PC-9 (cell line): ENCODE results near the gene KRTAP9-3. TPM values are rescaled to one million over a fixed set of nuclear protein-coding genes. Genes with fewer than 3 reads are reported as not detected.

Source experiments
- BruUV-seq: library from RNA; stranded (reverse); fragments of 400-500 nt; replicated peaks from 2 replicates; lab custom pipeline; 2021; lab: Mats Ljungman, UMichigan
- CTCF ChIA-PET: fragments of 300-600 bp; sonication (Branson Sonifier 250); formaldehyde crosslinking; loops from one replicate; lab custom pipeline; 2022; ENCODE audit warnings: antibody characterized with exemption; lab: Charles Lee
- POLR2A ChIA-PET: fragments of 300-600 bp; sonication (Branson Sonifier 250); formaldehyde crosslinking; loops from one replicate; lab custom pipeline; 2022; ENCODE audit warnings: antibody characterized with exemption; ENCODE audit not compliant: unreplicated experiment; lab: Charles Lee
- DNase-seq, 2 experiments: peaks; one replicate each; pipeline versions ENCODE4 v3.0.0 to v3.0.0-alpha.2; 2015 to 2022; ENCODE audit warnings: mixed read lengths in 1 of 2
- H2AFZ ChIP-seq: fragments of 200-600 bp; sonication (generic); 2 replicates; pipeline ENCODE4 v1.8.1; 2017; ENCODE audit warnings: antibody characterized with exemption
- H3F3A ChIP-seq: fragments of 200-600 bp; sonication (generic); 2 replicates; pipeline ENCODE4 v1.8.1; 2017; ENCODE audit warnings: antibody characterized with exemption, mild to moderate bottlenecking, low read depth; ENCODE audit not compliant: insufficient read depth
- H3K27ac ChIP-seq: fragments of 200-600 bp; sonication (generic); 2 replicates; pipeline ENCODE4 v1.6.1; 2016; ENCODE audit warnings: mixed run types
- H3K27me3 ChIP-seq: fragments of 200-600 bp; sonication (generic); 2 replicates; pipeline ENCODE4 v1.6.1; 2016; ENCODE audit warnings: low read depth, mixed run types; ENCODE audit not compliant: insufficient read depth
- H3K36me3 ChIP-seq: fragments of 200-600 bp; sonication (generic); 2 replicates; pipeline ENCODE4 v1.6.1; 2016; ENCODE audit warnings: low read depth, mixed run types
- H3K4me1 ChIP-seq: fragments of 200-600 bp; sonication (generic); replicated peaks from 2 replicates; pipeline ENCODE4 v1.6.1; 2016; ENCODE audit warnings: mixed run types; ENCODE audit not compliant: insufficient read depth
- H3K4me2 ChIP-seq: fragments of 200-600 bp; sonication (generic); 2 replicates; pipeline ENCODE4 v1.6.1; 2017; ENCODE audit warnings: mixed run types
- H3K4me3 ChIP-seq: fragments of 200-600 bp; sonication (generic); 2 replicates; pipeline ENCODE4 v1.6.1; 2016; ENCODE audit warnings: mixed run types
- H3K79me2 ChIP-seq: fragments of 200-600 bp; sonication (generic); 2 replicates; pipeline ENCODE4 v1.6.1; 2017; ENCODE audit warnings: low read depth, mixed run types
- H3K9me2 ChIP-seq: fragments of 200-600 bp; sonication (generic); 2 replicates; pipeline ENCODE4 v1.8.1; 2017; ENCODE audit warnings: mild to moderate bottlenecking; ENCODE audit not compliant: insufficient read depth
- H3K9me3 ChIP-seq: fragments of 200-600 bp; sonication (generic); 2 replicates; pipeline ENCODE4 v1.8.1; 2016; ENCODE audit warnings: low read depth; ENCODE audit not compliant: insufficient read depth
- H4K20me1 ChIP-seq: fragments of 200-600 bp; sonication (generic); 2 replicates; pipeline ENCODE4 v1.8.1; 2017; ENCODE audit not compliant: insufficient read depth
- EZH2 ChIP-seq: fragments of 200-600 bp; sonication (generic); IDR thresholded peaks from 2 replicates; pipeline ENCODE4 v1.8.0; 2017; ENCODE audit warnings: antibody characterized with exemption, low read depth
- intact Hi-C: fragments of 100-400 bp; cut with micrococcal nuclease; formaldehyde crosslinking; loops from one replicate; pipeline ENCODE4 v1.10.0; 2022; ENCODE audit not compliant: unreplicated experiment
- total RNA-seq: library from RNA; stranded (reverse); gene quantifications from 2 replicates; pipeline ENCODE4 v1.2.3, GENCODE V29; 2021
- TF ChIP-seq, protein P1 (sequence below): fragments of 200-600 bp; sonication (generic); conservative IDR thresholded peaks from 2 replicates; pipeline ENCODE4 v1.6.1; 2017; ENCODE audit warnings: mixed run types, antibody characterized with exemption, mild to moderate bottlenecking, moderate library complexity

KRTAP9-3 gene
- total RNA-seq, 1 experiment from 2014 or later, result not detected

DNA sequence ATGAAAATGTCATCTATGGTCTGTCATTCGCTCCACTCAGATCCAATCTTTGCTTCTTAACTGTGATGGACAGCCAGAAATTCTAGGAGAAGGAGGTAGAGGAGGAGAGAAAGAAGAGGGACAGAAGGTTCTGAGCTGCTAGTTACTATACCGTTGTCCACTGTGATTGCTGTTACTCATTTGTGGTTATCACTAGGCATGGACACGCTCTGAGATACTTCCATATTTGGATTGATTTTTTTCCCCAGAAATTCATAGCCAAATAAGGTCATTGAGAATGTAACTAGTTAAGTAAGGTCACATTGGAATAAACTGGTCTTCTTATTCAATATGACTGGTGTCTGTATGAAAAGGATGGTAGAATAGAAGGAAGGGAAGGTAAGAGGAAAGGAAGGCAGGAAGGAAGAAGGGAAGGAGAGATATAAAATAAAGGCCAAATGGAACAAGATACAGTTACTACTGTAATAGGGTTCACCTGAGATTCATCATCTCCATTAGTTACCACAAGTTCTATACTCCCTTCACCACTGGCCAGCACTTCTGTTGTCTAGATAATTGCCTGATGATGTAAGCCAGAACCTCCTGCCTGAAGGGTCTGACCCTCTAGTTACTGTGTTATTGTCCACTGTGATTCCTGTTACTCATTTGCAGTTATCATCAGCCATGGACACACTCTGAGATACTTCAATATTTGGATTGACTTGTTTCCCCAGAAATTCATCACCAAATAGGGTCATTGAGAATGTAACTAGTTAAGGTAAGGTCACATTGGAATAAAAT lies 46.1 kb downstream of the KRTAP9-3 start:
- no peak overlapping the region for H3K27ac ChIP-seq
- POLR2A ChIA-PET, result no interaction called here
- H3K4me1 ChIP-seq, result no peaks in the 10 kb centered on the region
- H3K4me3 ChIP-seq, result no peak overlapping the region
- 0 out of 2 replicates have a peak, but pooled peaks cover 2% of the 10 kb centered on the region for H3K9me3 ChIP-seq
- no peaks in the 10 kb centered on the region for H3K9me2 ChIP-seq
- TF ChIP-seq, protein P1, sequence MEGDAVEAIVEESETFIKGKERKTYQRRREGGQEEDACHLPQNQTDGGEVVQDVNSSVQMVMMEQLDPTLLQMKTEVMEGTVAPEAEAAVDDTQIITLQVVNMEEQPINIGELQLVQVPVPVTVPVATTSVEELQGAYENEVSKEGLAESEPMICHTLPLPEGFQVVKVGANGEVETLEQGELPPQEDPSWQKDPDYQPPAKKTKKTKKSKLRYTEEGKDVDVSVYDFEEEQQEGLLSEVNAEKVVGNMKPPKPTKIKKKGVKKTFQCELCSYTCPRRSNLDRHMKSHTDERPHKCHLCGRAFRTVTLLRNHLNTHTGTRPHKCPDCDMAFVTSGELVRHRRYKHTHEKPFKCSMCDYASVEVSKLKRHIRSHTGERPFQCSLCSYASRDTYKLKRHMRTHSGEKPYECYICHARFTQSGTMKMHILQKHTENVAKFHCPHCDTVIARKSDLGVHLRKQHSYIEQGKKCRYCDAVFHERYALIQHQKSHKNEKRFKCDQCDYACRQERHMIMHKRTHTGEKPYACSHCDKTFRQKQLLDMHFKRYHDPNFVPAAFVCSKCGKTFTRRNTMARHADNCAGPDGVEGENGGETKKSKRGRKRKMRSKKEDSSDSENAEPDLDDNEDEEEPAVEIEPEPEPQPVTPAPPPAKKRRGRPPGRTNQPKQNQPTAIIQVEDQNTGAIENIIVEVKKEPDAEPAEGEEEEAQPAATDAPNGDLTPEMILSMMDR, result no peak
- no peak for TF ChIP-seq EZH2
- no peaks in the 10 kb centered on the region for H3F3A ChIP-seq
- no peaks in the 10 kb centered on the region for H3K79me2 ChIP-seq
- no peak for DNase-seq
- no peak overlapping the region for H2AFZ ChIP-seq
- CTCF ChIA-PET, result no interaction called here
- BruUV-seq, result no TSS peak
- no peaks in the 10 kb centered on the region for H4K20me1 ChIP-seq
- H3K36me3 ChIP-seq, result no peaks in the 10 kb centered on the region
- H3K27me3 ChIP-seq, result no peaks in the 10 kb centered on the region
- H3K4me2 ChIP-seq, result no peak overlapping the region
- intact Hi-C loops, result no loop called here

Other genes starting within 250 kb of the KRTAP9-3 start
- not detected in 2 replicates for gene KRT40, start 248.1 kb upstream of the KRTAP9-3 start, total RNA-seq
- gene KRTAP3-3, start 238.3 kb upstream of the KRTAP9-3 start, total RNA-seq, result not detected in 2 replicates
- not detected in 2 replicates for gene KRTAP3-2, start 232.5 kb upstream of the KRTAP9-3 start, total RNA-seq
- gene KRTAP3-1, start 223.3 kb upstream of the KRTAP9-3 start, total RNA-seq, result not detected in 2 replicates
- not detected in 2 replicates for gene KRTAP1-5, start 205.2 kb upstream of the KRTAP9-3 start, total RNA-seq
- gene KRTAP1-4, start 202.3 kb upstream of the KRTAP9-3 start, total RNA-seq, result not detected in 2 replicates
- not detected in 2 replicates for gene KRTAP1-3, start 197.6 kb upstream of the KRTAP9-3 start, total RNA-seq
- gene KRTAP1-1, start 191.0 kb upstream of the KRTAP9-3 start, total RNA-seq, result not detected in 2 replicates
- gene KRTAP2-1, start 185.1 kb upstream of the KRTAP9-3 start, total RNA-seq, result not detected in 2 replicates
- gene KRTAP2-2, start 177.2 kb upstream of the KRTAP9-3 start, total RNA-seq, result not detected in 2 replicates
- gene KRTAP2-3, start 172.3 kb upstream of the KRTAP9-3 start, total RNA-seq, result 0.57 TPM in 1 of 2 replicates, not detected in the other
- gene KRTAP2-4, start 166.6 kb upstream of the KRTAP9-3 start, total RNA-seq, result not detected in 2 replicates
- gene KRTAP4-7, start 148.3 kb upstream of the KRTAP9-3 start, total RNA-seq, result not detected in 2 replicates
- gene KRTAP4-8, start 134.3 kb upstream of the KRTAP9-3 start, total RNA-seq, result not detected in 2 replicates
- not detected in 2 replicates for gene KRTAP4-16, start 130.2 kb upstream of the KRTAP9-3 start, total RNA-seq
- not detected in 2 replicates for gene KRTAP4-9, start 127.1 kb upstream of the KRTAP9-3 start, total RNA-seq
- gene KRTAP4-11, start 114.1 kb upstream of the KRTAP9-3 start, total RNA-seq, result not detected in 2 replicates
- gene KRTAP4-12, start 108.3 kb upstream of the KRTAP9-3 start, total RNA-seq, result not detected in 2 replicates
- gene KRTAP4-6, start 91.9 kb upstream of the KRTAP9-3 start, total RNA-seq, result not detected in 2 replicates
- not detected in 2 replicates for gene KRTAP4-5, start 82.6 kb upstream of the KRTAP9-3 start, total RNA-seq
- not detected in 2 replicates for gene KRTAP4-4, start 71.7 kb upstream of the KRTAP9-3 start, total RNA-seq
- gene KRTAP4-3, start 64.2 kb upstream of the KRTAP9-3 start, total RNA-seq, result not detected in 2 replicates
- not detected in 2 replicates for gene KRTAP4-2, start 54.2 kb upstream of the KRTAP9-3 start, total RNA-seq
- gene KRTAP4-1, start 47.5 kb upstream of the KRTAP9-3 start, total RNA-seq, result not detected in 2 replicates
- gene KRTAP9-1, start 42.6 kb upstream of the KRTAP9-3 start, total RNA-seq, result not detected in 2 replicates
- gene KRTAP9-2, start 5.8 kb upstream of the KRTAP9-3 start, total RNA-seq, result not detected in 2 replicates
- gene KRTAP9-8, start 5.5 kb downstream of the KRTAP9-3 start, total RNA-seq, result not detected in 2 replicates
- not detected in 2 replicates for gene KRTAP9-4, start 17.2 kb downstream of the KRTAP9-3 start, total RNA-seq
- gene KRTAP9-9, start 22.9 kb downstream of the KRTAP9-3 start, total RNA-seq, result not detected in 2 replicates
- gene KRTAP9-6, start 32.9 kb downstream of the KRTAP9-3 start, total RNA-seq, result not detected in 2 replicates
- not detected in 2 replicates for gene KRTAP9-7, start 43.2 kb downstream of the KRTAP9-3 start, total RNA-seq
- not detected in 2 replicates for gene KRTAP29-1, start 70.4 kb downstream of the KRTAP9-3 start, total RNA-seq
- not detected in 2 replicates for gene KRTAP16-1, start 76.9 kb downstream of the KRTAP9-3 start, total RNA-seq
- gene KRTAP17-1, start 83.3 kb downstream of the KRTAP9-3 start, total RNA-seq, result not detected in 2 replicates
- gene KRT33A, start 118.4 kb downstream of the KRTAP9-3 start, total RNA-seq, result not detected in 2 replicates
- gene KRT33B, start 137.4 kb downstream of the KRTAP9-3 start, total RNA-seq, result not detected in 2 replicates
- gene KRT34, start 149.9 kb downstream of the KRTAP9-3 start, total RNA-seq, result 0.45 and 1.4 TPM in 2 replicates
- not detected in 2 replicates for gene KRT31, start 165.2 kb downstream of the KRTAP9-3 start, total RNA-seq
- not detected in 2 replicates for gene KRT37, start 192.1 kb downstream of the KRTAP9-3 start, total RNA-seq
- gene KRT38, start 208.5 kb downstream of the KRTAP9-3 start, total RNA-seq, result not detected in 2 replicates
- not detected in 2 replicates for gene KRT32, start 234.9 kb downstream of the KRTAP9-3 start, total RNA-seq
- gene KRT35, start 248.7 kb downstream of the KRTAP9-3 start, total RNA-seq, result not detected in 2 replicates